ENCODE data around the gene HPSE2.
"Not testable (repeated sequence)": the region's sequence is repeated elsewhere in the genome, so short reads cannot be mapped to it uniquely, and the experiment has no call there.

Gene HPSE2

GRCh38 chr10:98610301-98610700, 625.4 kb downstream of the HPSE2 start:
- no peak for DNase-seq

- no peak for DNase-seq
These were observed 626.4 kb downstream of the HPSE2 start for GRCh38 chr10:98609265-98609664.

GRCh38 chr10:98608411-98608810, 627.2 kb downstream of the HPSE2 start:
- no peak for DNase-seq

- DNase-seq, result no peak
These were observed 633.4 kb downstream of the HPSE2 start for GRCh38 chr10:98602224-98602623.

- DNase-seq, result no peak
These were observed 636.5 kb downstream of the HPSE2 start for GRCh38 chr10:98599032-98599610.

- no peak for DNase-seq
These were observed 639.2 kb downstream of the HPSE2 start for GRCh38 chr10:98596404-98596803.

- no peak for DNase-seq
These were observed 646.0 kb downstream of the HPSE2 start for GRCh38 chr10:98589691-98590090.

GRCh38 chr10:98589007-98589406, 646.6 kb downstream of the HPSE2 start:
- DNase-seq, result no peak

- no peak for DNase-seq
These were observed 648.4 kb downstream of the HPSE2 start for GRCh38 chr10:98587156-98587837.

GRCh38 chr10:98586096-98586495, 649.6 kb downstream of the HPSE2 start:
- DNase-seq, result no peak

GRCh38 chr10:98582363-98582762, 653.3 kb downstream of the HPSE2 start:
- no peak for DNase-seq

- DNase-seq, result no peak
These were observed 658.1 kb downstream of the HPSE2 start for GRCh38 chr10:98577578-98577977.

- DNase-seq, result no peak
These were observed 658.5 kb downstream of the HPSE2 start for GRCh38 chr10:98577168-98577567.

GRCh38 chr10:98576096-98576495, 659.6 kb downstream of the HPSE2 start:
- DNase-seq, result no peak

- no peak for DNase-seq
These were observed 663.1 kb downstream of the HPSE2 start for GRCh38 chr10:98572594-98572993.

- DNase-seq, result no peak
These were observed 664.8 kb downstream of the HPSE2 start for GRCh38 chr10:98570834-98571233.

- no peak for DNase-seq
These were observed 665.8 kb downstream of the HPSE2 start for GRCh38 chr10:98569853-98570252.

GRCh38 chr10:98568551-98568950, 667.1 kb downstream of the HPSE2 start:
- no peak for DNase-seq

GRCh38 chr10:98567391-98568133, 668.1 kb downstream of the HPSE2 start:
- DNase-seq, result no peak

- no peak for DNase-seq
These were observed 671.8 kb downstream of the HPSE2 start for GRCh38 chr10:98563811-98564210.

GRCh38 chr10:98560565-98560964, 675.1 kb downstream of the HPSE2 start:
- no peak for DNase-seq

GRCh38 chr10:98556061-98556460, 679.6 kb downstream of the HPSE2 start:
- no peak for DNase-seq

- no peak for DNase-seq
These were observed 680.5 kb downstream of the HPSE2 start for GRCh38 chr10:98555021-98555619.

GRCh38 chr10:98541561-98541960, 694.1 kb downstream of the HPSE2 start:
- DNase-seq, result not testable (repeated sequence)
